Measurements from ENCODE around the gene COG5. TPM values are rescaled to one million over a fixed set of nuclear protein-coding genes. Genes with fewer than 3 reads are reported as not detected.

The COG5 gene
- total RNA-seq, 2 experiments from 2014 or later: 37.1 to 44.6 TPM

GRCh38 chr7:107482571-107482970 is 81.1 kb downstream of the COG5 start:
- H3K36me3 Mint-ChIP-seq: peaks cover 6% of the 10 kb centered on the region
- H3K27me3 Mint-ChIP-seq: no peaks in the 10 kb centered on the region
- H3K4me3 Mint-ChIP-seq: no peak overlapping the region
- peaks cover 11% of the 10 kb centered on the region for H3K4me1 Mint-ChIP-seq
- H3K9me3 Mint-ChIP-seq (ENCODE audit: low read depth): peaks cover 2% of the 10 kb centered on the region
- DNase-seq (no peak), ATAC-seq (no peak)
- no peak overlapping the region for H3K27ac Mint-ChIP-seq
- CTCF ChIA-PET: no interaction called here

GRCh38 chr7:107480932-107481331 is 82.8 kb downstream of the COG5 start:
- peaks cover 1% of the 10 kb centered on the region for H3K36me3 Mint-ChIP-seq
- H3K9me3 Mint-ChIP-seq (ENCODE audit: low read depth): no peaks in the 10 kb centered on the region
- ATAC-seq (no peak), DNase-seq (no peak)
- H3K4me1 Mint-ChIP-seq: peaks cover 5% of the 10 kb centered on the region
- no peaks in the 10 kb centered on the region for H3K27me3 Mint-ChIP-seq
- H3K27ac Mint-ChIP-seq: no peak overlapping the region
- H3K4me3 Mint-ChIP-seq: no peak overlapping the region
- CTCF ChIA-PET: no interaction called here

- H3K36me3 Mint-ChIP-seq: no peaks in the 10 kb centered on the region
- ATAC-seq (no peak), DNase-seq (no peak)
- H3K27me3 Mint-ChIP-seq: no peaks in the 10 kb centered on the region
- CTCF ChIA-PET: no interaction called here
- no peaks in the 10 kb centered on the region for H3K9me3 Mint-ChIP-seq (ENCODE audit: low read depth)
- no peak overlapping the region for H3K4me3 Mint-ChIP-seq
- H3K4me1 Mint-ChIP-seq: no peaks in the 10 kb centered on the region
- H3K27ac Mint-ChIP-seq: no peak overlapping the region
These were observed 84.4 kb downstream of the COG5 start for GRCh38 chr7:107479303-107479702.

- Mint-ChIP-seq H3K36me3 (no peaks in the 10 kb centered on the region), H3K9me3 (ENCODE audit: low read depth) (no peaks in the 10 kb centered on the region), H3K4me1 (no peaks in the 10 kb centered on the region), H3K4me3 (no peak overlapping the region), H3K27me3 (no peaks in the 10 kb centered on the region), H3K27ac (no peak overlapping the region)
- no peak for DNase-seq
- CTCF ChIA-PET: interaction anchor here (0.6 to 1.0 kb wide), 2 partner anchors 225 to 401 kb away, joined by 3 read pairs; no protein-coding TSS in a partner anchor
- ATAC-seq: no peak
These were observed 89.6 kb downstream of the COG5 start for GRCh38 chr7:107474104-107474521.

GRCh38 chr7:107472116-107472515 is 91.6 kb downstream of the COG5 start:
- DNase-seq (no peak), ATAC-seq (no peak)
- Mint-ChIP-seq H3K27me3 (no peaks in the 10 kb centered on the region), H3K27ac (no peak overlapping the region), H3K4me1 (no peaks in the 10 kb centered on the region), H3K36me3 (no peaks in the 10 kb centered on the region), H3K9me3 (ENCODE audit: low read depth) (no peaks in the 10 kb centered on the region), H3K4me3 (no peak overlapping the region)
- CTCF ChIA-PET: interaction anchor here (1.6 kb wide), 1 partner anchor 9 kb away, joined by 6 read pairs; no protein-coding TSS in a partner anchor

- ATAC-seq: no peak
- no peak overlapping the region for H3K4me3 Mint-ChIP-seq
- H3K9me3 Mint-ChIP-seq (ENCODE audit: low read depth): no peaks in the 10 kb centered on the region
- H3K4me1 Mint-ChIP-seq: no peaks in the 10 kb centered on the region
- CTCF ChIA-PET: interaction anchor here (1.6 kb wide), 1 partner anchor 8 kb away, joined by 6 read pairs; no protein-coding TSS in a partner anchor
- no peak overlapping the region for H3K27ac Mint-ChIP-seq
- DNase-seq: no peak
- no peaks in the 10 kb centered on the region for H3K27me3 Mint-ChIP-seq
- H3K36me3 Mint-ChIP-seq: no peaks in the 10 kb centered on the region
These were observed 92.2 kb downstream of the COG5 start for GRCh38 chr7:107471292-107472070.

GRCh38 chr7:107469929-107470328 is 93.8 kb downstream of the COG5 start, which contains the start of gene GPR22:
Gene GPR22 (plus strand): TSS chr7:107470057. CDS start chr7:107474061, 4,004 bp downstream.
- Mint-ChIP-seq H3K4me1 (no peaks in the 10 kb centered on the region), H3K27ac (no peak within 1 kb of the TSS)

GRCh38 chr7:107468824-107469223 is 94.9 kb downstream of the COG5 start:
- ATAC-seq: no peak
- no peak for DNase-seq
- Mint-ChIP-seq H3K4me3 (no peak overlapping the region), H3K27me3 (no peaks in the 10 kb centered on the region), H3K27ac (no peak overlapping the region), H3K36me3 (no peaks in the 10 kb centered on the region), H3K9me3 (ENCODE audit: low read depth) (no peaks in the 10 kb centered on the region), H3K4me1 (no peaks in the 10 kb centered on the region)
- CTCF ChIA-PET: no interaction called here

More at GRCh38 chr7:107469929-107470328, 93.8 kb downstream of the COG5 start, which contains the start of gene GPR22:
- no peaks in the 10 kb centered on the region for H3K36me3 Mint-ChIP-seq
- no peak within 1 kb of the TSS for H3K4me3 Mint-ChIP-seq
- H3K9me3 Mint-ChIP-seq (ENCODE audit: low read depth): no peaks in the 10 kb centered on the region
- no peak for DNase-seq
- ATAC-seq: no peak
- CTCF ChIA-PET: no interaction called here
- H3K27me3 Mint-ChIP-seq: no peaks in the 10 kb centered on the region

- Mint-ChIP-seq H3K27ac (no peak overlapping the region), H3K36me3 (no peaks in the 10 kb centered on the region), H3K4me3 (no peak overlapping the region), H3K4me1 (no peaks in the 10 kb centered on the region), H3K27me3 (no peaks in the 10 kb centered on the region), H3K9me3 (ENCODE audit: low read depth) (no peaks in the 10 kb centered on the region)
- ATAC-seq: no peak
- CTCF ChIA-PET: no interaction called here
- DNase-seq: no peak
These were observed 95.7 kb downstream of the COG5 start for GRCh38 chr7:107467972-107468371.

- Mint-ChIP-seq H3K36me3 (no peaks in the 10 kb centered on the region), H3K9me3 (ENCODE audit: low read depth) (no peaks in the 10 kb centered on the region)
- CTCF ChIA-PET: interaction anchor here (0.7 to 2.6 kb wide), 6 partner anchors 15 to 409 kb away, joined by 3 to 16 read pairs (median 8); no protein-coding TSS in a partner anchor
These were observed 99.0 kb downstream of the COG5 start for GRCh38 chr7:107464666-107465226.

GRCh38 chr7:107463139-107464078 is 100.3 kb downstream of the COG5 start:
- H3K9me3 Mint-ChIP-seq (ENCODE audit: low read depth): no peaks in the 10 kb centered on the region
- no peaks in the 10 kb centered on the region for H3K27me3 Mint-ChIP-seq
- peaks cover 3% of the 10 kb centered on the region for H3K36me3 Mint-ChIP-seq
- CTCF ChIA-PET: interaction anchor here (0.6 to 2.6 kb wide), 22 partner anchors 9 to 416 kb away, joined by 3 to 16 read pairs (median 4); partner anchors contain the start of genes COG5 and DUS4L
- no peak overlapping the region for H3K4me3 Mint-ChIP-seq
- DNase-seq: peak; percentile 62
- ATAC-seq: peak; percentile 86
- no peaks in the 10 kb centered on the region for H3K4me1 Mint-ChIP-seq
- no peak overlapping the region for H3K27ac Mint-ChIP-seq

More at GRCh38 chr7:107464666-107465226, 99.0 kb downstream of the COG5 start:
- DNase-seq (no peak), ATAC-seq (no peak)
- no peaks in the 10 kb centered on the region for H3K27me3 Mint-ChIP-seq
- H3K4me1 Mint-ChIP-seq: no peaks in the 10 kb centered on the region
- H3K27ac Mint-ChIP-seq: no peak overlapping the region
- no peak overlapping the region for H3K4me3 Mint-ChIP-seq

- H3K36me3 Mint-ChIP-seq: peaks cover 12% of the 10 kb centered on the region
- no peaks in the 10 kb centered on the region for H3K4me1 Mint-ChIP-seq
- H3K9me3 Mint-ChIP-seq (ENCODE audit: low read depth): no peaks in the 10 kb centered on the region
- DNase-seq (no peak), ATAC-seq (no peak)
- H3K27ac Mint-ChIP-seq: no peak overlapping the region
- CTCF ChIA-PET: no interaction called here
- no peaks in the 10 kb centered on the region for H3K27me3 Mint-ChIP-seq
- H3K4me3 Mint-ChIP-seq: no peak overlapping the region
These were observed 101.7 kb downstream of the COG5 start for GRCh38 chr7:107461938-107462533.

- H3K4me3 Mint-ChIP-seq: no peak overlapping the region
- H3K9me3 Mint-ChIP-seq (ENCODE audit: low read depth): no peaks in the 10 kb centered on the region
- H3K27ac Mint-ChIP-seq: no peak overlapping the region
- ATAC-seq (no peak), DNase-seq (no peak)
- H3K27me3 Mint-ChIP-seq: no peaks in the 10 kb centered on the region
- peaks cover 21% of the 10 kb centered on the region for H3K36me3 Mint-ChIP-seq
- H3K4me1 Mint-ChIP-seq: no peaks in the 10 kb centered on the region
- CTCF ChIA-PET: no interaction called here
These were observed 110.3 kb downstream of the COG5 start for GRCh38 chr7:107453388-107453787.
